OCI-M1 (cell line): ENCODE results near the gene ITPKB.
"Not testable (repeated sequence)": the region's sequence is repeated elsewhere in the genome, so short reads cannot be mapped to it uniquely, and the experiment has no call there.

ENCODE experiments used
- DNase-seq: peaks from one replicate; lab custom pipeline; 2025; lab: John Stamatoyannopoulos, UW

ITPKB gene

GRCh38 chr1:226730836-226731235 is 8.2 kb downstream of the ITPKB start:
- DNase-seq: no peak

GRCh38 chr1:226730071-226730470 is 9.0 kb downstream of the ITPKB start:
- DNase-seq: no peak

- DNase-seq: no peak
Measured at GRCh38 chr1:226728448-226728847, 10.6 kb downstream of the ITPKB start.

GRCh38 chr1:226725897-226726267 is 13.2 kb downstream of the ITPKB start:
- no peak for DNase-seq

GRCh38 chr1:226723657-226724532 is 15.2 kb downstream of the ITPKB start:
- peak; percentile 37 for DNase-seq

GRCh38 chr1:226722901-226723656 is 16.0 kb downstream of the ITPKB start:
- DNase-seq: no peak

- no peak for DNase-seq
Measured at GRCh38 chr1:226722240-226722900, 16.7 kb downstream of the ITPKB start.

- DNase-seq: not testable (repeated sequence)
Measured at GRCh38 chr1:226720574-226720973, 18.5 kb downstream of the ITPKB start.

GRCh38 chr1:226719596-226720387 is 19.3 kb downstream of the ITPKB start:
- no peak for DNase-seq

GRCh38 chr1:226717256-226717909 is 21.7 kb downstream of the ITPKB start:
- peak; percentile 34 for DNase-seq

- DNase-seq: no peak
Measured at GRCh38 chr1:226716577-226716976, 22.5 kb downstream of the ITPKB start.

GRCh38 chr1:226714148-226714547 is 24.9 kb downstream of the ITPKB start:
- no peak for DNase-seq

- DNase-seq: no peak
Measured at GRCh38 chr1:226712742-226713419, 26.2 kb downstream of the ITPKB start.

GRCh38 chr1:226711976-226712741 is 26.9 kb downstream of the ITPKB start:
- DNase-seq: no peak

GRCh38 chr1:226710501-226710900 is 28.6 kb downstream of the ITPKB start:
- no peak for DNase-seq

- no peak for DNase-seq
Measured at GRCh38 chr1:226709953-226710352, 29.1 kb downstream of the ITPKB start.

- no peak for DNase-seq
Measured at GRCh38 chr1:226708967-226709396, 30.1 kb downstream of the ITPKB start.

- DNase-seq: no peak
Measured at GRCh38 chr1:226708342-226708780, 30.7 kb downstream of the ITPKB start.

- no peak for DNase-seq
Measured at GRCh38 chr1:226706684-226707083, 32.4 kb downstream of the ITPKB start.
